Hematopoietic multipotent progenitor cell treated with erythropoietin and hydrocortisone succinate and interleukin-3 and kit ligand, for 15 days (in vitro differentiated cells): Measurements from ENCODE around the gene OR2F2.

Experiments
- DNase-seq: peaks from one replicate; pipeline ENCODE4 v3.0.0-alpha.2; 2015; ENCODE audit warnings: low spot score

The OR2F2 gene

DNA sequence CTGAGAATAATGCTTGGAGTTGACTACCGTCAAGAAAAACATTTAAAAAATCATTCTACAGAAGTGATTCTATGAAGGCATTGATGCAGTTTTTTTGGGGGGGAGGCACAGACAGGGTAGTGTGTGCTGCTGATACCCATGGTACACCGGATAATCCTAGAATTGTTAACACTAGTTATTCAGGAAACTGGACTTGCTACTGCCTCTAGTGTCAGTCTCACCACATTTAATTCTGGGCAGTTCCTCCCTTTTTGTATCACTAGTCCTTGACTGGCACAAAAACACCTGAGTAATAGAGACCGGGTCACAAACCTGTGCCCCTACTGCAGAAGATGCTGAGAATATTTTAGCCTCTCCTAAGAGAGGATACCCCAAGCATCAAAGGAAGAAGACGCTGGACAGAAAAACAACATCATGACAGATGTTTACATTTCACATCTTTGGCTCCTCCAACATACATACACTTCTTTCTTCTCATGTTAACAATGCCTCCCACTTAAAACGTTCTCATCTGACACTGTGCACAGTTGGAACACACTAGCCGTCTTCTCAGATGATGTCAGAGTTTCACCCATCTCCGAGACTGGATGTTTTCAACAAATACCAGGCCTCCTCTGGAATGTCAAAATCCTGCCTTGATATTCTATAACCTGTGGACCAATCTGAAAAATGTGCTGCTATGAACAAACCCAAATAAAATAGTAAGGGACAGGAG, 19.9 kb upstream of the OR2F2 start:
- DNase-seq: no peak

DNA sequence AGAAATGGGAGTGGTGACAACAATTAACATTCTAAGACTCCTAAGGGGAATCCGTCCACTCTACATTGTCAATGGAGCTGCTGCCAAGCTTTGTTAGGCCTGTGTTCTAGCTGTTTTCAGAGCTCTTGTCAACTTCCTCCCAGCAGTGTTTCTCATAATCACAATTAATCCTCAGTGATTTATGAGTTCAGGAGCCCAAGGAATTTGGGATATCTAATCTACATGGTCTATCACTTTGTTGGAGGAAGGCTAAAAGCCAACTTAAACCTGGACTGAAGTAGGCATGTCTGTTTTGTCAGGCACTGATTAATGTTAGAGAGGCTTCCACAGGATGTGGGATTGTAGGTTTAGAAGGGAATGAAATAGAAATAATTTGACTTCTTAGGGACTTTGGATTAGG, 10.2 kb upstream of the OR2F2 start:
- no peak for DNase-seq

DNA sequence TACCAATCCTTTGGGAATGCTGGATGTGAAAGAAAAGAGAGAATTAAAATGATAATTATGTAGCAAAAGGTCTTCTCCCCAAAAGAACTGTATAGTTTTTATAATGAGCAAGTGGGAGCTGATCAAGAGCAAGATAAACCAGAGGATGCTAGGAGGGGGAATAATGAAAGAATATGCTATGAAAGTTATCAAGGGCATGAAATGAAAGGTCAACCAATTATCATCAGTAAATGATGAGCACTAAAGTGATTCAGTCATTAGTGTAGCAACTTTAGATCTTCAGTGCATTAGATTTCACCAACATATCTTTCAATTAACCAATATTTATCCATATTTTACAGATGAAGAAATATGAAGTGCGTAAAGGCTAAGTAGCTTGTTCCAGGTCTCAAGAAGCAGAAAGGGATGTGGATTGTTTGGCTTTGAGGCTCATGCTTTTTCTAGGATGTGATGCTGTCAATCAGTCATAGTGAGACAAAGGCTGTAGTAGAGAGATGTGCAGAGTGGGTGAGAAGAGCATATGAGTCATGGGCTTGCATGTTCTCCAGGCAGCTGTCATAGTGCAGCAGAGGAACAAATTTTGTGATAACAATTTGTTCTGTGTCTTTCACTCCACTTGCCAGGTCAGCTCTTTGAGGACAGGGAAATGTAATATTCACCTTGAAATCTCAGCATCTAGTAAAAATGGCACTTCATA, 5.7 kb upstream of the OR2F2 start:
- DNase-seq: no peak

- DNase-seq: no peak
Measured at GRCh38 chr7:143931739-143932138, 3.3 kb upstream of the OR2F2 start.

DNA sequence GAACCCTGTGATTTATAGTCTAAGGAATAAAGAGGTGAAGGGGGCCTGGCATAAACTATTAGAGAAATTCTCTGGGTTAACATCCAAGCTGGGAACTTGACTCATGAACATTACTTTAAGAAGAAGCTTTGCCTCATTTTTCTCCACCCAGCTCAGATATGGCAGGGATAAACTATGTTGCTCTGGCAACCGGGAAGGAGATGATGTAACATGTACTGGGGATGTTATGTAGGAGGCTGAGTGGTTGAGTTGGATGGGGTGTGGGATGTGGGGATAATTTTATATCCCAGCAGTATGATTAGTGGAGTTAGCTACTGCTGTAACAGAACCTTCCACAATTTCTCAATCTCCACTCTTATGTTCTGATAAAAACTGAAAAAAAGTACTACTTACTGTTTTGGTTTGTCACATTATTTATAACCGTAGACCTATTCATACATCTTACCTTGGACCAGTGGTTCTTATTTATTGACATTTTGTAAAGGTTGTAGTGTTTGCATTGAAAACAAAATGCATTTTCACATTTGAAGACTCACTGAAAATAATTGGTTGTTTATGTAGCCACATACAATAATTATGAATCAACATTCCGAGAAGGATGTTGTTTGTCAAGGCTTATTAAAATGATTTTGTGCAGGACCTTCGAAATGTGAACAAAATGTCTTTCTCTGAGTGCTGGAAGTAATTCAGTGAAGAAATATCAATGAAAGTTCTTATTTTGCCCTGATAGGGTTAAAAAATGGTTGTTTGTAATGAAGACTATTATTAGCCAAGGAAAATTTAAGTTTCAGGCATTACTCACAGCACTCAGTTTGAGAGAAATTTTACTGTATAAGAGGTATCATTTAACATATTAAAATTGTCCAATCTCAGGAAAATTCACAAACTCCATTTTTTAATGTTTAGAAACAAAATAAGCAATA, 1.3 kb downstream of the OR2F2 start:
- no peak for DNase-seq

- no peak for DNase-seq
Measured at GRCh38 chr7:143938379-143939243, 3.6 kb downstream of the OR2F2 start.

- no peak for DNase-seq
Measured at GRCh38 chr7:143945423-143945822, 10.4 kb downstream of the OR2F2 start.

GRCh38 chr7:143947111-143947510, 12.1 kb downstream of the OR2F2 start:
- DNase-seq: no peak

DNA sequence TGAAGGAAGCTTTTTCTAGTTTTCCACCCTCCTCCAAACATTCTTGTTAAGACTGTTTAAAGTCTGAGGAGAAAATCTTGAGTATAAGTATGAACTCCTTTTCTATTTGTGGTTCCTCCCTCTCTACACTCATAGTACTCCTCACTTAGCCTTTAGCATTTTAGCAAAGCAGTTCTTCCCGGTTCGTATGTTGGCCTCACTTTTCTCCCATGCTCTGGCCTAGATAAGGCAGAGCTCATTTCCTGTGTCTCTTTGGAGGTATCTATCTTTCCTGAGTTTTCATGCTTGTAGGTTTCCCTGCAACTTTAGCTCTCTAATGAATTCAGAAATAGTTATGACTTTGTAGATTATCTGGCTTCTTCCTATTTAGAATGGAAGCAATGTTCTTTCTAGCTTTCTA, 13.7 kb downstream of the OR2F2 start:
- no peak for DNase-seq

GRCh38 chr7:143953421-143953820, 18.4 kb downstream of the OR2F2 start:
- no peak for DNase-seq

GRCh38 chr7:143954135-143954534, 19.1 kb downstream of the OR2F2 start:
- DNase-seq: no peak

DNA sequence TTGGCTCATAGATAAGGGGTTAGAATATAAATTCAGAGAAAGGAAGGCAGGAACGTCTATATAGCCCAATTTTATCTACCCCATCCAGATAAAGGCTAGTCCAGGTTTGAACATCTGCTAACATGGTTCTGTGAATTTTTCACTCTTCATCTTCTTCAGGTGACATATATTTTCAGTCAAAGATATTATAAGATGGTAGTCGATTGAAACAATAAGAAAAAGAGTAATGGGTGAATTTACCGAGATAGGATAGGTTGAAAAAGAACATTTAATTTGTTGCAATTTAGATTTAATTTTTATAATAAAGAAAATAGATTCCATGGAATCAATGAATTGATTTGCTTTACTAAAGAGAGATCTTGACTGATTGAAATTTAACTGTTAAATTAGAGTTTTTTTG, 19.5 kb downstream of the OR2F2 start, which contains the start of gene OR2F1:
TSS of gene OR2F1 (plus strand) at position 301 of the 400 bp plus-strand sequence. CDS start 5,127 bp downstream, outside the sequence.
- DNase-seq: no peak

GRCh38 chr7:143958781-143959180, 23.7 kb downstream of the OR2F2 start:
- DNase-seq: no peak

DNA sequence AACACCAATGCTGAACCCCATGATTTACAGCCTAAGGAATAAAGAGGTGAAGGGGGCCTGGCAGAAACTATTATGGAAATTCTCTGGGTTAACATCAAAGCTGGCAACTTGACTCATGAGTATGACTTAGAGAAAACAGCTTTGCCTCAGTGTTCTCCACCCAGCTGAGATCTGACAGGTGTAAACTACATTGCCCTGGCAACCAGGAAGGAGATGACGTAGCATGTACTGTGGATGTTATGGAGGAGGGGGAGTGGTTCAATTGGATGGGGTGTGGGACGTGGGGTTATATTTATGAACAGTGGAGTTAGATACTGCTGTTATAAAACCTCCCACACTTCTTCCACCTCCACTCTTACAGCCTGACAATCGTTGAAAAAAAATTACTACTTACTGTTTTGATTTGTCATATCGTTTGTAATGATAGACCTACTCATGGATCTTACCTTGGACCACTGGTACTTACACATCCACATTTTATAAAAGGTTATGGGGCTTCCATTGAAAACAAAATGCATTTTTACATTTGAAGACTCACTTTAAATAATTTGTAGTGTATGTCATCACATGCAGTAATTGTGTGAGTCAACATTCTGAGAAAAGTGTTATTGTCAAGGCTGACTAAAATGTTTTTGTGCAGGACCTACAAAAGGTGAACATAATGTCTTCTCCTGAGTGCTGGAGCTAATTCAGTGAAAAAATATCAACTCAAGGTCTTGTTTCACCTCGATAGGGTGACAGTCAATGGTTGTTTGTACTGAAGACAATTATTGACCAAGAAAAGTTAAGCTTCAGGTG, 26.0 kb downstream of the OR2F2 start:
- no peak for DNase-seq

DNA sequence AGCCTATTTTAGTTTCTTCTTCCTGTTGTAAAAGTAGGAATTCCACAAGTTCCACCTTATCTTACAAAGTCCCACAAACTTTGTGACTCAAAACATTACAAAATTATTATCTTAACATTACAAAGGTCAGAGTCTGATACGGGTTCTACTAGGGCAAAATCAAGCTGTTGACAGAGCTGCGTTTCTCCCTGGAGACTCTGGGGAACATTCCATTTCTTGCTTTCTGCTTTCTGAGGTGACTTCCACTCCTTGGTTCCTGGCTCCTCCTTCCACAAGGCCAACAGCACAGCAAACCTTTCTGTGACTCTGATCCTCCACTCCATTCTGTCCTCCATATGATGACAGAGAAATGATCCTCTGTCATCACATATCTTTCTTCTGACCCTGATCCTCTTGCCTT, 30.2 kb downstream of the OR2F2 start:
- DNase-seq: no peak

- no peak for DNase-seq
Measured at GRCh38 chr7:143967398-143967797, 32.4 kb downstream of the OR2F2 start.

- DNase-seq: no peak
Measured at GRCh38 chr7:143973870-143974416, 38.9 kb downstream of the OR2F2 start.

GRCh38 chr7:143974459-143974858, 39.4 kb downstream of the OR2F2 start:
- no peak for DNase-seq

DNA sequence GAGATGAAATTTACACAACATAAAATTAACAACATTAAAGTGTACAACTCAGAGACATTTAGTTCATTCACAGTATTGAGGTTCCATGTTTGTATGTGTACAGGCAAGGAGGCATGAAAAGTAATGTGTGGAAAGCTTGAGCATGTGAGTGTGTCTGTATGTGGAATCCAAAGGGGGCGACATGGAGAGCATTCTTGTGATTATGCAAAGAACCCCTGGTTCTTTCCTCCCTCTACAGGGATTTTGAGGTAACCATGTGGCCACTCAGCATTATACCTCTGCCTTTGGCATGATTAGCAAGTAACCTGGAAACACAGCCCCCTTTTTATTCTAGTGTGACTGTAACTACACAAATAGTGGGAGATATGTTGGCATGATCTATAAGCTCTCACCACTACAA, 40.6 kb downstream of the OR2F2 start:
- no peak for DNase-seq

- DNase-seq: no peak
Measured at GRCh38 chr7:143978585-143978984, 43.6 kb downstream of the OR2F2 start.
